ENCODE measurements around the gene PLCB3.

The PLCB3 gene

GRCh38 chr11:64224151-64224890, 27.0 kb upstream of the PLCB3 start:
- TF ChIP-seq CTCF (IDR thresholded peaks at IDR 0.05) = no peak

GRCh38 chr11:64224891-64225607, 26.3 kb upstream of the PLCB3 start:
- no peak for TF ChIP-seq CTCF (IDR thresholded peaks at IDR 0.05)

- TF ChIP-seq CTCF (IDR thresholded peaks at IDR 0.05) = peak; percentile 34
Observed at GRCh38 chr11:64225608-64226506, 25.5 kb upstream of the PLCB3 start, which contains the start of the genes NUDT22 and TRPT1. Gene NUDT22, plus strand, starts transcription at chr11:64226274. Its CDS starts 379 bp downstream, at chr11:64226653. Gene TRPT1, minus strand, starts transcription at chr11:64226186. Its CDS starts 326 bp downstream, at chr11:64225860.

GRCh38 chr11:64226507-64227051, 24.8 kb upstream of the PLCB3 start:
- no peak for TF ChIP-seq CTCF (IDR thresholded peaks at IDR 0.05)

GRCh38 chr11:64227405-64227956, 23.8 kb upstream of the PLCB3 start:
- TF ChIP-seq CTCF (IDR thresholded peaks at IDR 0.05) = no peak

- no peak for TF ChIP-seq CTCF (IDR thresholded peaks at IDR 0.05)
Observed at GRCh38 chr11:64229090-64229743, 22.1 kb upstream of the PLCB3 start.
